Breast epithelium (tissue), 4 donors: ENCODE results near the gene ARHGEF19. TPM values are rescaled to one million over a fixed set of nuclear protein-coding genes. Genes with fewer than 3 reads are reported as not detected.

Experiments
- DNase-seq, 2 donors: peaks; one replicate each; pipeline ENCODE4 v3.0.0-alpha.2; 2019; ENCODE audit warnings: low spot score in 2 of 2
- H3K27ac ChIP-seq, 2 donors: fragments of 200-600 bp; sonication (generic) in 1 of 2; one replicate each; pipeline ENCODE4 v1.5.1; 2016 to 2019; ENCODE audit warnings: mild to moderate bottlenecking in 1 of 2
- H3K27me3 ChIP-seq, 2 donors: fragments of 200-600 bp; sonication (generic) in 1 of 2; one replicate each; pipeline versions ENCODE4 v1.5.1 to v1.6.0; 2017 to 2019; ENCODE audit warnings: control low read depth in 1 of 2, mild to moderate bottlenecking in 1 of 2
- H3K36me3 ChIP-seq: fragments of 200-600 bp; one replicate; pipeline ENCODE4 v1.5.1; 2019
- H3K4me1 ChIP-seq, 2 donors: fragments of 200-600 bp; sonication (generic); one replicate each; pipeline ENCODE4 v1.5.1; 2016 to 2019; ENCODE audit warnings: control low read depth in 1 of 2
- H3K4me3 ChIP-seq, 3 donors: fragments of 200-600 bp; sonication (generic); 1 replicate in 2 of 3; 2 replicates in 1 of 3; pipeline ENCODE4 v1.5.1; 2016 to 2019; ENCODE audit warnings: mild to moderate bottlenecking in 3 of 3, moderate library complexity in 2 of 3
- H3K9me3 ChIP-seq, 2 donors: fragments of 200-600 bp; sonication (generic) in 1 of 2; one replicate each; pipeline ENCODE4 v1.5.1; 2016 to 2019; ENCODE audit warnings: control low read depth in 1 of 2
- CTCF ChIP-seq, 3 donors: fragments of 450-650 bp; IDR thresholded peaks; one replicate each; pipeline ENCODE4 v1.5.1; 2016 to 2017; ENCODE audit warnings: antibody characterized with exemption in 3 of 3, mild to moderate bottlenecking in 3 of 3, moderate library complexity in 3 of 3
- POLR2A ChIP-seq: fragments of 450-650 bp; IDR thresholded peaks from one replicate; pipeline ENCODE4 v1.6.1; 2016; ENCODE audit warnings: antibody characterized with exemption, mild to moderate bottlenecking, moderate library complexity
- POLR2AphosphoS5 ChIP-seq, 3 donors: sonication (generic); formaldehyde crosslinking; IDR thresholded peaks; one replicate each; pipeline ENCODE4 v1.6.1; 2017; ENCODE audit warnings: antibody characterized with exemption in 3 of 3
- intact Hi-C: fragments of 100-400 bp; cut with DNase I; formaldehyde crosslinking; loops from one replicate; pipeline ENCODE4 v1.15.1; 2023; ENCODE audit warnings: low total_unique reads
- total RNA-seq, 3 donors: library from RNA; depleted of rRNA; stranded (reverse); fragments of >200 nt; gene quantifications; one replicate each; pipeline ENCODE4 v1.1.0, GENCODE V29; 2016

Gene ARHGEF19
- total RNA-seq, 3 donors from 2014 or later, result 7.5 to 18.0 (median 12.9) TPM

DNA sequence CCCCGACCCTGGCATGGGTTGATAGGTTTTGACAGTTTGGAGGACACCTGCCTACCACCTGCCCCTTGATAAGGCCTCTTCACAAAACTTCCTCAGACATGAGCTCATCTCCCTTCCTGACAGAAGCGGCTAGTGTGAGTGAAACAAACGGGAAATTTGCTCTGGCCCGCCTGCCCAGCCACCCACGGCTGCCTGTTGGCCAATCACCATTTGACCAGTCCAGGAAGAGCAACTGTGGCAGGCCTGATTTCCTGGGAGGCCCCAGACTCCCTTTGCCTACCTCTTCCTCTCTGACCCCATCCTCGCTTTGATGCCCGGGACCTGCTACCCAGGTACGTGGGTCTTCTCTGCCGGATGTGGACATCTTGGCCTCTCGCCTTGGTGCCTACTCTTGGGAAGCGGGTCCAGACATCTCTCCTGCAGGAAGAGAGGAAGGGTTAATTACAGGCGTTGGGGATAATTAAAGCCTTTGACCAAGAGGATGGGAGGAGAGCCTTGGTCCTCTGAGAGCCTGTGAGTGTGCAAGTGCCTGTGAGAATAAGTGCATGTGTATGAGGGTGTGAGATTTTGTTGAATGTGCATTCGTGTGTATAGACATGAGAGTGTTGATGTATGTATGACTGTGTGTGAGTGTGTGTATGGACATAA lies 55.5 kb downstream of the ARHGEF19 start:
- Histone ChIP-seq H3K27me3 (no peaks in the 10 kb centered on the region), H3K4me1 (peaks cover 12 to 21% of the 10 kb centered on the region in 2 donors), H3K9me3 (no peaks in the 10 kb centered on the region), H3K4me3 (peak overlapping the region in 1 of 3 donors; percentile 83), H3K36me3 (no peaks in the 10 kb centered on the region), H3K27ac (peak overlapping the region; percentile 94 to 96)
- intact Hi-C loops, result no loop called here
- no peak for DNase-seq
- TF ChIP-seq CTCF (IDR thresholded peaks at IDR 0.05) (no peak), POLR2A (no peak), POLR2AphosphoS5 (IDR thresholded peaks at IDR 0.05) (no peak)

GRCh38 chr1:16155537-16156410 lies 56.7 kb downstream of the ARHGEF19 start, which contains the start of gene EPHA2:
EPHA2 (minus strand) TSS chr1:16156069; CDS start chr1:16155932, 137 bp downstream.
- Histone ChIP-seq H3K27me3 (no peaks in the 10 kb centered on the region), H3K4me3 (peak within 1 kb of the TSS; percentile 64 to 83 (median 82)), H3K4me1 (peaks cover 12 to 30% of the 10 kb centered on the region in 2 donors), H3K27ac (peak within 1 kb of the TSS; percentile 94 to 96), H3K9me3 (no peaks in the 10 kb centered on the region), H3K36me3 (no peaks in the 10 kb centered on the region)
- intact Hi-C loops, result no loop called here
- peak; percentile 85 to 94 for DNase-seq
- TF ChIP-seq CTCF (IDR thresholded peaks at IDR 0.05) (no peak), POLR2A (peak; percentile 30), POLR2AphosphoS5 (IDR thresholded peaks at IDR 0.05) (peak; percentile 57 to 92 (median 62))

- intact Hi-C loops, result no loop called here
- H3K4me3 ChIP-seq, result peak overlapping the region; percentile 64 to 83 (median 82)
- no peaks in the 10 kb centered on the region for H3K27me3 ChIP-seq
- H3K27ac ChIP-seq, result peak overlapping the region; percentile 94 to 96
- no peak for TF ChIP-seq POLR2AphosphoS5 (IDR thresholded peaks at IDR 0.05)
- H3K4me1 ChIP-seq, result peaks cover 12 to 34% of the 10 kb centered on the region in 2 donors
- no peaks in the 10 kb centered on the region for H3K9me3 ChIP-seq
- no peak for DNase-seq
- H3K36me3 ChIP-seq, result no peaks in the 10 kb centered on the region
Measured at GRCh38 chr1:16153999-16154673, 58.3 kb downstream of the ARHGEF19 start.

DNA sequence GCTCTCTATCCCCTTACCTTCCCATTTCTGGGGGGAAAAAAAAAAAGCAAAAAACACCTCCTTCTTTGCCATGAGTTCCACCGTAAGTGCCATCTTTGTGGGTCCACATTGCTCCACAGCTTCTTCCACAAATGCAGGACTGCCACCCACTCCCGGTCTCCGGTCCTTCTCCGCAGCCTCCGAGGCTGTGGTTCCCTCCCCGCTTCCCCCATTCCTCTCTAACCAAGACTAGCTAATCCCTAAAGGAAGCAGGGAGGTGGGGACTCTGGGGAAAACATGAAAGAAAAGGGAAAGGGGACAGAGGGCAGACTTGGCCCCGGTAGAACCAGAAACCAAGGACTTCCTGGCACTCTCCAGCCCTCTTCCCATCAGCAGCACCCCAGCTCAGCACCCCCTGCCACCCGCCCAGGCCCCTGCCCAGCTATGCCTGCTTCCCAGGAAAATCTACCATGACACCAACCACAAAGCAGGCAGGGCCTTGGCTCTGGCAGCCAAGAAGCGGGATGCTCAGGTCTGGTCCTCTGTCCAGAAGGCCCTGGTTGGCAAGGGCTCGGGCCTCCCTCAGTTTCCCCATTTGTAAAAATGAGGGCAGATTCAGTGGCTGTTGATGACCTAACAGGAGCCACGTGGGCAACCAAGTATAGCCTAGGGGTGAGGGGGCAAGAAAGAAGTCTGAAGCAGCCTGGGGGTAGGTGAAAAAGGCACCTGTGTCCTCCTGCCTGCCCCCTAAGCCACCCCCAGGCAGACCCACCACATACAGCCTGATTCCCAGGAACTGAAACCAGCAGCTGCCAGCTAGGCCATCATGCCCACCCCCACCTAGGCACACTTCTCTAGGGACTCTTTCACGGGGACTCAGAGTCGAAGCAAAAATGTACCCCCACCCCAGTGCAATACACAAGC lies 59.1 kb downstream of the ARHGEF19 start:
- Histone ChIP-seq H3K36me3 (no peaks in the 10 kb centered on the region), H3K27me3 (no peaks in the 10 kb centered on the region), H3K4me3 (peak overlapping the region; percentile 64 to 83 (median 82)), H3K9me3 (no peaks in the 10 kb centered on the region), H3K4me1 (peaks cover 12 to 34% of the 10 kb centered on the region in 2 donors), H3K27ac (peak overlapping the region; percentile 94 to 96)
- TF ChIP-seq CTCF (IDR thresholded peaks at IDR 0.05), result no peak
- DNase-seq, result no peak
- intact Hi-C loops, result no loop called here
